Nephron progenitor cell (in vitro differentiated cells): Measurements from ENCODE around the gene ANAPC10.

Source experiments
- DNase-seq: peaks from one replicate; pipeline ENCODE4 v3.0.0; 2021
- H3K27ac Mint-ChIP-seq: 2 replicates; pipeline ENCODE4 v1.8.0; 2021; ENCODE audit warnings: mild to moderate bottlenecking, moderate library complexity, mixed read lengths
- H3K27me3 Mint-ChIP-seq: 2 replicates; pipeline ENCODE4 v1.8.0; 2021; ENCODE audit warnings: mild to moderate bottlenecking, low read depth, mixed read lengths; ENCODE audit not compliant: poor library complexity
- H3K36me3 Mint-ChIP-seq: 2 replicates; pipeline ENCODE4 v1.8.0; 2021; ENCODE audit warnings: low read depth, mixed read lengths
- H3K4me1 Mint-ChIP-seq: 2 replicates; pipeline ENCODE4 v1.8.0; 2021; ENCODE audit warnings: mixed read lengths
- H3K4me3 Mint-ChIP-seq: 2 replicates; pipeline ENCODE4 v1.8.0; 2021; ENCODE audit warnings: mild to moderate bottlenecking, moderate library complexity, mixed read lengths
- H3K9me3 Mint-ChIP-seq: 2 replicates; pipeline ENCODE4 v1.8.0; 2021; ENCODE audit warnings: mild to moderate bottlenecking, moderate library complexity, mixed read lengths
- TF ChIP-seq, protein P1 (sequence below): fragments of 200-600 bp; sonication (generic); IDR thresholded peaks from 2 replicates; pipeline ENCODE4 v1.5.0; 2021; ENCODE audit warnings: antibody characterized with exemption

ANAPC10 gene

DNA sequence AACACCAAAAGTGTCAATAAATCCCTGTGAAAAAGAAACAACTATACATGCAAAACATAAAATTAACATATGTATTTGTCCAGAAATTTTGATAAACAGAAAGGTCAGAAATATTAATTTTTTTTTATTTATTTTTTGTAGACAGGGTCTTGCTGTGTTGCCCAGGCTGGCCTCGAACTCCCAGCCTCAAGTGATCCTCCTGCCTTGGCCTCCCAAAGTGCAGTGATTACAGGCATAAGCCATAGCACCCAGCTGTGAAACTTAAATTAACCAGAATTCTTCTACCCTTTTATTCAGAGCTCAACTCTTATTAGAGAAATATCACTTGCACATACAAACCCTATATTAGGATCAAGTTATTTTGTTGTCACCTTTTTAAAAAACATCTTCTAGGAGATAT, 16.2 kb downstream of the ANAPC10 start:
- Mint-ChIP-seq H3K27ac (no peak overlapping the region), H3K4me1 (no peaks in the 10 kb centered on the region), H3K27me3 (no peaks in the 10 kb centered on the region), H3K36me3 (peaks cover 90% of the 10 kb centered on the region), H3K9me3 (peaks cover 32% of the 10 kb centered on the region), H3K4me3 (no peak overlapping the region)
- no peak for DNase-seq
- TF ChIP-seq, protein P1, sequence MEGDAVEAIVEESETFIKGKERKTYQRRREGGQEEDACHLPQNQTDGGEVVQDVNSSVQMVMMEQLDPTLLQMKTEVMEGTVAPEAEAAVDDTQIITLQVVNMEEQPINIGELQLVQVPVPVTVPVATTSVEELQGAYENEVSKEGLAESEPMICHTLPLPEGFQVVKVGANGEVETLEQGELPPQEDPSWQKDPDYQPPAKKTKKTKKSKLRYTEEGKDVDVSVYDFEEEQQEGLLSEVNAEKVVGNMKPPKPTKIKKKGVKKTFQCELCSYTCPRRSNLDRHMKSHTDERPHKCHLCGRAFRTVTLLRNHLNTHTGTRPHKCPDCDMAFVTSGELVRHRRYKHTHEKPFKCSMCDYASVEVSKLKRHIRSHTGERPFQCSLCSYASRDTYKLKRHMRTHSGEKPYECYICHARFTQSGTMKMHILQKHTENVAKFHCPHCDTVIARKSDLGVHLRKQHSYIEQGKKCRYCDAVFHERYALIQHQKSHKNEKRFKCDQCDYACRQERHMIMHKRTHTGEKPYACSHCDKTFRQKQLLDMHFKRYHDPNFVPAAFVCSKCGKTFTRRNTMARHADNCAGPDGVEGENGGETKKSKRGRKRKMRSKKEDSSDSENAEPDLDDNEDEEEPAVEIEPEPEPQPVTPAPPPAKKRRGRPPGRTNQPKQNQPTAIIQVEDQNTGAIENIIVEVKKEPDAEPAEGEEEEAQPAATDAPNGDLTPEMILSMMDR = no peak

DNA sequence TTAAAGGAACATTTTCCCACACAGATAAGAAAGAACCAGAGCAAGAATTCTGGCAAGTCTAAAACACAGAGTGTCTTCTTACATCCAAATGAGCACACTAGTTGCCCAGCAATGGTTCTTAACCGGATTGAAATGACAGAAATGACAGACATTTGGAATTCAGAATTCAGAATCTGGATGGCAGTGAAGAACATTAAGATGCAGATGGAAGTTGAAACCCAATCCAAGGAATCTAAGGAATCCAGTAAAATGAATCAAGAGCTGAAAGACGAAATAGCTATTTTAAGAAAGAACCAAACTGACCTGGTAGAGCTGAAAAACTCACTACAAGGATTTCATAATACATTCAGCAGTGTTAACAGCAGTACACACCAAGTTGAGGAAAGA, 21.5 kb downstream of the ANAPC10 start:
- TF ChIP-seq, protein P1 = no peak
- no peaks in the 10 kb centered on the region for H3K4me1 Mint-ChIP-seq
- peaks cover 39% of the 10 kb centered on the region for H3K9me3 Mint-ChIP-seq
- no peak for DNase-seq
- H3K36me3 Mint-ChIP-seq = peaks cover 69% of the 10 kb centered on the region
- H3K4me3 Mint-ChIP-seq = no peak overlapping the region
- no peak overlapping the region for H3K27ac Mint-ChIP-seq
- no peaks in the 10 kb centered on the region for H3K27me3 Mint-ChIP-seq

DNA sequence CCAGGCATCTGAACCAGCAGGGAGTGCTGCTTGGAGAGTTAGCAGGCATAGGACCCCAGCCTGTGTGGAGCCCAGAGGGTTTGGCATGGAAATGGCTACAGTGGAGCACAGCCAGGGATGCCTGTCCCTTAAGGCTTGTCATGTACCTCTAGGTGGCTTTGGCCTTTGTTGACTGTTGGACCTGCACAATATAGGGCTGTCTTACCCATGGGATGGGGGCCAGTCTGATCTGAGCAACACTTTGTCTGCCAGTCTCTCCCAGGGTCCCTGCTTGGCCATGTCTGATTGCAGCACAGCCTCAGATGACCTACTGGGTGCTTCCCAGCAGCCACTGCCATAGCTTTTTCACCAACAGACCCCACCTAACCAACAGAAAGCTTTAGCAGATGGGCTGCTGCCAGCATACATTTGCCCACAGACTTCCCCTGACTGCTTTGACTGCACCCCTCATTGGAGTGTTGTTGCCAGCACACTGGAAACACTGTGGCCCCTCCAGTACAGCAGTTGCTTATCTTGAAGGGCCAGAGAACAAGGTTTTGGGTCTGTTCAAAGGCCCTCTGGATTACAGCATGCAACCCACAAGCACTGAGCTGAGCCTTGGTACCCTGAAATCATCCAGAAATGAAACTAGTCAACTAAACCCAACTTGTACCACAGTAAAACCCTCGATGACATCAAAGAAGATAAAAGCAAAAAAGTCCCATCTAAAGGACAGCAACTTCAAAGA, 22.1 kb downstream of the ANAPC10 start:
- no peak overlapping the region for H3K27ac Mint-ChIP-seq
- TF ChIP-seq, protein P1 = no peak
- peaks cover 66% of the 10 kb centered on the region for H3K36me3 Mint-ChIP-seq
- no peaks in the 10 kb centered on the region for H3K27me3 Mint-ChIP-seq
- no peaks in the 10 kb centered on the region for H3K4me1 Mint-ChIP-seq
- peaks cover 39% of the 10 kb centered on the region for H3K9me3 Mint-ChIP-seq
- DNase-seq = no peak
- no peak overlapping the region for H3K4me3 Mint-ChIP-seq

DNA sequence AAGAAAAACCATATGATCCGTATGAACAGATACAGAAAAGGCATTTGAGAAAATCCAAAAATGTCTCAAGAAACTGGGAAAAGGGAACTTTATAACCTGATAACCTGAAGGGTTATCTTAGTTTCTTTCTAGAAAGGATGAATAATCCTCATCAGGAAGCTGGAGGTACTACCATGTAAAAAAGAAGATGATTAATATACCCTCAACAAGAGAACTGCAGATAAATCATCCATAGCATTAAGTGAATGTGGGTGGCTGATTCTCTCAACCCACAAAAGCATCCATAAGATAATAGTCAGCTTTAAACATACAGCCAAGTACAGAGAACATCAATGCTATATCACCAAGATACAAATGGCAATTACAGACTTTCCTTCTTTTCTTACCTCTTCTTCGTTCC, 26.4 kb downstream of the ANAPC10 start:
- TF ChIP-seq, protein P1 = no peak
- no peak for DNase-seq
- Mint-ChIP-seq H3K4me3 (no peak overlapping the region), H3K4me1 (peaks cover 10% of the 10 kb centered on the region), H3K27me3 (no peaks in the 10 kb centered on the region), H3K9me3 (peaks cover 5% of the 10 kb centered on the region), H3K36me3 (peaks cover 40% of the 10 kb centered on the region), H3K27ac (no peak overlapping the region)

DNA sequence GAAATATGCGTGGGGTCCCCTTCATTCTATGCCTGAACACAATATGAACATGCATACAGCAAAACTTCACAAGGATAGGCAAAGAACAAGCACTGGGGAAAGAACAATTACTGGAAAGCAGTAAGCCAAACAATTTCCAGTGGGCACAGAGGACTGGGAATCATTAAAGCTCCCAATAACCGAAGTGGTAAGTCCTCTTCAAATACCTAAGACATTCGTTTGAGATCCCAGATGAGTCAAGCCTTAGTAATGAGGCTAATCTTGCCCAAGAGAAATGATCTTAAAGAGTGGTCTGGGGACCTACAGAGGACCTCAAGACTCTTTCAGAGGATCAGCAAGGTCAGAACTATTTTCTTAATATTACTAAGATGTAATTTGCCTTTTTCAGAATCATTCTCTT, 28.6 kb downstream of the ANAPC10 start:
- peaks cover 23% of the 10 kb centered on the region for H3K36me3 Mint-ChIP-seq
- no peak overlapping the region for H3K4me3 Mint-ChIP-seq
- H3K4me1 Mint-ChIP-seq = peaks cover 27% of the 10 kb centered on the region
- TF ChIP-seq, protein P1 = no peak
- H3K27ac Mint-ChIP-seq = peak overlapping the region; percentile 89
- H3K27me3 Mint-ChIP-seq = no peaks in the 10 kb centered on the region
- no peak for DNase-seq
- no peaks in the 10 kb centered on the region for H3K9me3 Mint-ChIP-seq

DNA sequence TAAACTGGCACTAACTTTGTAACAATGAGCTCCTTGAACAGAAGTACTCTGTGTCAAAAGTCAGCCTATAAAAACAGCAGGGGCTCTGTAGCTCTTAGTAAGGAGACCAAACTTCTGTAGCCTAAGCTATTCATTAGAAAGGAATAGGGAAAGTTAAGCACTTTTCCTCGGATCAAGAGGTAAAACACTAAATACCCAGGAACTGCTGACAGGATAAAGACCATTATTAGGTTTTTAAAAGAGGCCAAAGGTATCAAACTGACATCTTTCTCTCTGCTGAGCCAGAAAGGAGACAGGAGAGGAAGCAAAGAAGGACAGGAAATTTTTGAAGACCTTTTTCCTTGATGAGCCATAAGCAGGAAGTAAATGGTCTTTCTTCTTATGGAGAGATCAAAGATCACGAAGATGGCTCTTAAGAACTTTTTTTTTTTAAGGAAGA, 31.9 kb downstream of the ANAPC10 start:
- peak overlapping the region; percentile 62 for H3K27ac Mint-ChIP-seq
- DNase-seq = no peak

More for the DNA sequence above, 31.9 kb downstream of the ANAPC10 start:
- Mint-ChIP-seq H3K36me3 (peaks cover 32% of the 10 kb centered on the region), H3K4me3 (peak overlapping the region; percentile 47), H3K27me3 (no peaks in the 10 kb centered on the region), H3K9me3 (no peaks in the 10 kb centered on the region), H3K4me1 (peaks cover 27% of the 10 kb centered on the region)
- TF ChIP-seq, protein P1 = no peak
